Tibial nerve (tissue), 4 donors: Measurements from ENCODE around the gene C1orf105.

Experiments
- CTCF ChIP-seq, 5 experiments: fragments of 200-600 bp in 3 of 5; fragments of 450-650 bp in 2 of 5; sonication (generic) in 3 of 5; IDR thresholded peaks; one replicate each; pipeline ENCODE4 v1.5.1; 2016 to 2019; ENCODE audit warnings: antibody characterized with exemption in 5 of 5, mild to moderate bottlenecking in 3 of 5, moderate library complexity in 2 of 5
- EP300 ChIP-seq, 2 donors: sonication (generic); formaldehyde crosslinking; IDR thresholded peaks; one replicate each; pipeline ENCODE4 v1.6.1; 2017; ENCODE audit warnings: antibody characterized with exemption in 2 of 2, mild to moderate bottlenecking in 1 of 2
- POLR2A ChIP-seq, 2 donors: fragments of 450-650 bp; IDR thresholded peaks; one replicate each; pipeline ENCODE4 v1.6.1; 2017; ENCODE audit warnings: antibody characterized with exemption in 2 of 2, mild to moderate bottlenecking in 2 of 2, moderate library complexity in 2 of 2

GRCh38 chr1:172373864-172374263, 46.6 kb upstream of the C1orf105 start:
- TF ChIP-seq CTCF (IDR thresholded peaks at IDR 0.05) = no peak
- no peak for TF ChIP-seq POLR2A (IDR thresholded peaks at IDR 0.05)
- no peak for TF ChIP-seq EP300 (IDR thresholded peaks at IDR 0.05)
